ENCODE measurements around the gene PDLIM7. TPM values are rescaled to one million over a fixed set of nuclear protein-coding genes. Genes with fewer than 3 reads are reported as not detected.

The PDLIM7 gene
- total RNA-seq, 2 experiments from 2014 or later: 38.8 to 58.0 TPM

DNA sequence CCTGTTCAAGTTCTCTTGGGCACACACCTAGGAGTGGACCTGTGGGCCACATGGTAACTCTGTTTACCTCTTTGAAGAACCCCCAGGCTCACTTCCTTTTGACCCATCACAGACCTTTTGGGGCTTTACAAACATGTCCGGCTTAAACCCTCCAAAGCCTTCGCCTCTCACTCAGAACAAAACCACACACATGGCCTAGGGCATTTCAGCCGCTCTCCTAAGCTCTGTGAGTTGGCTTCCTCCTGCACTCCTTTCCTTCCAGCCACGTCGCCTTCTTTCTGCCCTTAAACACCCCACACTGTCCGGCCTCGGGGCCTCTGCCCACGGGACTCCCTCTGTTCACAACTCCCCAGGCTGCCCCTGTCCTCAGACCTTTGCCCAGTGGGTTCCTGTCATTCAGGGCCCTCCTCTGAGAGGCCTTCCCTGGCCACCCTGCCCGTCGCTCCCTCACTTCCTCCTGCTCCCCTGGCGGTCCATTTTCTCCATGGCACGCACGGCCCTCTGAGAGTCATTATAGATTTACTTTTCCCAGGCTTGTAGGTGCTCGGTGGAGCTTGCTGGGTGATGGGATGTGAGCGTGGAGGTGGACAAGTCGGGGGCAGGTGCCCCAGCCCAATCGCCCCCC, 10.3 kb upstream of the PDLIM7 start:
- Histone ChIP-seq H3K27ac (ENCODE audit: low read depth, low read length, poor library complexity, severe bottlenecking) (peak overlapping the region; percentile 95), H2AFZ (ENCODE audit: low read length) (no peak overlapping the region), H3K79me2 (ENCODE audit: insufficient read depth, low read depth, low read length) (peaks cover 35% of the 10 kb centered on the region), H3K4me3 (ENCODE audit: low read depth, low read length, poor library complexity, severe bottlenecking) (peak overlapping the region; percentile 77), H3K9me2 (ENCODE audit: insufficient read depth, low read length) (no peaks in the 10 kb centered on the region), H3K9me3 (ENCODE audit: low read length) (no peaks in the 10 kb centered on the region), H3K4me2 (ENCODE audit: low read length) (peak overlapping the region; percentile 100), H3K4me1 (ENCODE audit: insufficient read depth, low read length, poor library complexity, severe bottlenecking) (peaks cover 78% of the 10 kb centered on the region), H4K20me1 (ENCODE audit: insufficient read depth, low read length) (no peaks in the 10 kb centered on the region), H3K36me3 (ENCODE audit: insufficient read depth, low read length) (peaks cover 91% of the 10 kb centered on the region)
- TF ChIP-seq, protein P1, sequence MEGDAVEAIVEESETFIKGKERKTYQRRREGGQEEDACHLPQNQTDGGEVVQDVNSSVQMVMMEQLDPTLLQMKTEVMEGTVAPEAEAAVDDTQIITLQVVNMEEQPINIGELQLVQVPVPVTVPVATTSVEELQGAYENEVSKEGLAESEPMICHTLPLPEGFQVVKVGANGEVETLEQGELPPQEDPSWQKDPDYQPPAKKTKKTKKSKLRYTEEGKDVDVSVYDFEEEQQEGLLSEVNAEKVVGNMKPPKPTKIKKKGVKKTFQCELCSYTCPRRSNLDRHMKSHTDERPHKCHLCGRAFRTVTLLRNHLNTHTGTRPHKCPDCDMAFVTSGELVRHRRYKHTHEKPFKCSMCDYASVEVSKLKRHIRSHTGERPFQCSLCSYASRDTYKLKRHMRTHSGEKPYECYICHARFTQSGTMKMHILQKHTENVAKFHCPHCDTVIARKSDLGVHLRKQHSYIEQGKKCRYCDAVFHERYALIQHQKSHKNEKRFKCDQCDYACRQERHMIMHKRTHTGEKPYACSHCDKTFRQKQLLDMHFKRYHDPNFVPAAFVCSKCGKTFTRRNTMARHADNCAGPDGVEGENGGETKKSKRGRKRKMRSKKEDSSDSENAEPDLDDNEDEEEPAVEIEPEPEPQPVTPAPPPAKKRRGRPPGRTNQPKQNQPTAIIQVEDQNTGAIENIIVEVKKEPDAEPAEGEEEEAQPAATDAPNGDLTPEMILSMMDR (conservative IDR thresholded peaks at IDR 0.05; ENCODE audit: low read length): peak; percentile 36; the same call in 1 of the 2 replicates
- no peak for TF ChIP-seq EZH2phosphoT487 (IDR thresholded peaks at IDR 0.05; ENCODE audit: borderline replicate concordance, low read depth, low read length)
- intact Hi-C loops (cut with micrococcal nuclease; ENCODE audit: unreplicated experiment): loop anchor here (1.0 to 10.0 kb wide), 5 partner anchors 47 to 607 kb away; partner anchors contain the start of genes FAM193B, GRK6, MXD3 and N4BP3
- ChIA-PET CTCF (ENCODE audit: unreplicated experiment) (interaction anchor here (0.8 to 1.4 kb wide), 3 partner anchors 9 to 98 kb away, joined by 3 read pairs; partner anchors contain the start of genes DDX41 and PDLIM7), POLR2A (interaction anchor here (1.2 to 4.3 kb wide), 7 partner anchors 8 to 150 kb away, joined by 3 to 24 read pairs (median 4); partner anchors contain the start of genes DDX41, PDLIM7 and RGS14)
- BruUV-seq (replicated peaks): no TSS peak
- peak; percentile 41 for DNase-seq (ENCODE audit: low spot score)

DNA sequence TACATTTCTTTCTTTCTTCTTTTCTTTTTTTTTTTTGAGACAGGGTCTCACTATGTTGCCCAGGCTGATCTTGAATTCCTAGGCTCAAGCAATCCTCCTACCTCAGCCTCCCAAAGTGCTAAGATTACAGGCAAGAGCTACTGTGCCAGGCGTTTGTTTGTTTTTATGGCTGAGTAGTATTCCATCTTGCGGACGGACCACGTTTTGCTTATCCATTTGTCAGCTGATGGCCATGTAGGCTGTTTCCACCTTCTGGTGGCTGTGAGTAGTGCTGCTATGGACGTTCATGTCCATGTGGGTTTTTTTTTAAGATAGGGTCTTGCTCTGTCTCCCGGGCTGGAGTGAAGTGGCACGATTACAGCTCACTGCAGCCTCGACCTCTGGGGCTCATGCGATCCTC, 9.8 kb upstream of the PDLIM7 start:
- H3K27ac ChIP-seq (ENCODE audit: low read depth, low read length, poor library complexity, severe bottlenecking): peak overlapping the region; percentile 95
- H3K79me2 ChIP-seq (ENCODE audit: insufficient read depth, low read depth, low read length): peaks cover 35% of the 10 kb centered on the region
- peak overlapping the region; percentile 100 for H3K4me2 ChIP-seq (ENCODE audit: low read length)
- POLR2A ChIA-PET: interaction anchor here (0.6 to 1.5 kb wide), 4 partner anchors 9 to 39 kb away, joined by 3 to 5 read pairs (median 4); no protein-coding TSS in a partner anchor
- intact Hi-C loops (cut with micrococcal nuclease; ENCODE audit: unreplicated experiment): loop anchor here (5.0 to 10.0 kb wide), 2 partner anchors 195 to 608 kb away; partner anchors contain the start of genes MXD3 and N4BP3
- TF ChIP-seq, protein P1 (conservative IDR thresholded peaks at IDR 0.05; ENCODE audit: low read length): peak; percentile 61
- no peak for TF ChIP-seq EZH2phosphoT487 (IDR thresholded peaks at IDR 0.05; ENCODE audit: borderline replicate concordance, low read depth, low read length)
- H4K20me1 ChIP-seq (ENCODE audit: insufficient read depth, low read length): no peaks in the 10 kb centered on the region
- DNase-seq (ENCODE audit: low spot score): peak; percentile 61
- H3K9me3 ChIP-seq (ENCODE audit: low read length): no peaks in the 10 kb centered on the region
- H2AFZ ChIP-seq (ENCODE audit: low read length): no peak overlapping the region
- H3K36me3 ChIP-seq (ENCODE audit: insufficient read depth, low read length): peaks cover 89% of the 10 kb centered on the region
- no TSS peak for BruUV-seq (replicated peaks)
- CTCF ChIA-PET (ENCODE audit: unreplicated experiment): interaction anchor here (0.9 kb wide), 1 partner anchor 10 kb away, joined by 3 read pairs; the partner anchor contains the start of gene PDLIM7
- H3K4me3 ChIP-seq (ENCODE audit: low read depth, low read length, poor library complexity, severe bottlenecking): peak overlapping the region; percentile 77
- no peaks in the 10 kb centered on the region for H3K9me2 ChIP-seq (ENCODE audit: insufficient read depth, low read length)
- H3K4me1 ChIP-seq (ENCODE audit: insufficient read depth, low read length, poor library complexity, severe bottlenecking): peaks cover 84% of the 10 kb centered on the region

All from OCI-LY7 (cell line).